Inferior parietal cortex (tissue), 1 donor: ENCODE measurements around the gene WASF2.
A peak's percentile ranks its signal among the peaks of the same experiment; 100 is the strongest.
"Not testable (repeated sequence)": the region's sequence is repeated elsewhere in the genome, so short reads cannot be mapped to it uniquely, and the experiment has no call there.

ENCODE experiments used
- DNase-seq: peaks from one replicate; pipeline ENCODE4 v3.0.0-alpha.2; 2016; ENCODE audit errors: extremely low spot score

Gene WASF2

DNA sequence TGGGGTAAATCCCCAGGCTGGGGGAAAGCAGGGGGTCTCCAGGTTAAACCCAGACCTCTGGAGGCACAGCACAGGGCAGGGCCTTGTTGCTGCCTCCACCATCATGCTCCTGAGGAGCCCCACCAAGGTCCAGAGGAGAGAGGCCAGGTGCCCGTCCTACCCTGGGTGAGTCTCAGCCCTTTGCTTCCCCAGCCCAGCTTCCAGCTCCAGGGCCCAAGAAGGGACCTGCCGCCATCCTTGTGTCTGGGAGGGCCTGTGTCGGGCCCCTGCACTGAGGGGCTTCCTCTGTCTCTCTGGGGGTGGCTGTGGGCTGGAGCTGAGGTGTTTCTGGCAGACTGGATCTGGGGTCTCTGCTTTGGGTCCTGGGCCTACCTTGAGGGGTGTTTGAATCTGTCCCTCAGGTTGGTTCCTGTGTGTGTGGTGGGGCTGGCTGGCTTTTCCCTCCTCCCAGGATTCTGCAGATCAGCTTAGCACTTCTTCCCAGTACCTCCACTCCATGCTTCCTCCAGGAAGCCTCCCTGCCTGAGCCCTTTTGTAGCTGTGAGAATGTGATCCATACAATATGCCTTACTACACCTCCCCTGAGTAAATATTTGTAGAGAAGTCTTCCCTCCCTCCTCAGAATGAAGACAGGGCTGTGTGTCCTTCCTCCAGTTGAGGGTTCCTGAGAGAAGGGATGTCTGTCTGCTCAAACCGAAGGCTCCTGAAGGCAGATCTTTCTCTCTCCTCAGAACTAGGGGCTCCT, 91.4 kb downstream of the WASF2 start:
- no peak for DNase-seq

DNA sequence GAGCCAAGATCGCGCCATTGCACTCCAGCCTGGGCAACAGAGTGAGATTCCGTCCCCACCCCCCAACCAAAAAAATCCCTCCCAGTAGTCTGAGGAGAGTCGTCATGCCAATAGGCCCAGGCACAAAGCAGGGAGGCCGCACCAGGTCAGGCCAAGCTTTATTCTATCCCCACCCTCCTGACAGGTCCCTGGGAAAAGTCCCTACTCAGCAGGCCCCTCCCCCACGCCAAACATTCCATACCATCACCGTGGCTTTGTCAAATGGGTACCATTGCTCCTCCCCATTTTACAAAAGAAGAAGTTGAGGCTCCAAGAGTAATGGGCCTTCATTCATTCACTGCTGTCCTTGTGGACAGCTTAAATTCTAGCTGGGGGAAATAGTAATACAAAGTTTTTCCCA, 92.2 kb downstream of the WASF2 start:
- no peak for DNase-seq

DNA sequence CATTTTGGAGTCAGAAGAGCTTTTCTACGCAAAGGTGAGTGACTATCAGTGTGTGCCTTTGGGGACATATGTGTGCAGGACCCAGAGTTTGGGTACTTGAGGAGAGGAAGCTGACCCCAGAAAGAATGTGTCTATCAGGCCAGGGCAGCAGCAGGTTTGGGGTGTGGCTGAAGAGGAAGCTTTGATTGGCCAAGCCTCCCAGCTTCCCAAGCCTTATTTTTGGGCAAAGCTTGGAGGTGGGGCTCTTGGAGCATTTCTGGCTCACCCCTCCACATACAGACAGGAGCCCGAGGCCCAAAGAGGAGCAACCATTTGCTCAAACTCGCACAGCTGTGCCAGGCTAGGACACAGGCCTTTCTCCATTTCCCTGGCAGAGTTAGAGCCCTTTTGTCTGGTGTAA, 92.9 kb downstream of the WASF2 start:
- no peak for DNase-seq

DNA sequence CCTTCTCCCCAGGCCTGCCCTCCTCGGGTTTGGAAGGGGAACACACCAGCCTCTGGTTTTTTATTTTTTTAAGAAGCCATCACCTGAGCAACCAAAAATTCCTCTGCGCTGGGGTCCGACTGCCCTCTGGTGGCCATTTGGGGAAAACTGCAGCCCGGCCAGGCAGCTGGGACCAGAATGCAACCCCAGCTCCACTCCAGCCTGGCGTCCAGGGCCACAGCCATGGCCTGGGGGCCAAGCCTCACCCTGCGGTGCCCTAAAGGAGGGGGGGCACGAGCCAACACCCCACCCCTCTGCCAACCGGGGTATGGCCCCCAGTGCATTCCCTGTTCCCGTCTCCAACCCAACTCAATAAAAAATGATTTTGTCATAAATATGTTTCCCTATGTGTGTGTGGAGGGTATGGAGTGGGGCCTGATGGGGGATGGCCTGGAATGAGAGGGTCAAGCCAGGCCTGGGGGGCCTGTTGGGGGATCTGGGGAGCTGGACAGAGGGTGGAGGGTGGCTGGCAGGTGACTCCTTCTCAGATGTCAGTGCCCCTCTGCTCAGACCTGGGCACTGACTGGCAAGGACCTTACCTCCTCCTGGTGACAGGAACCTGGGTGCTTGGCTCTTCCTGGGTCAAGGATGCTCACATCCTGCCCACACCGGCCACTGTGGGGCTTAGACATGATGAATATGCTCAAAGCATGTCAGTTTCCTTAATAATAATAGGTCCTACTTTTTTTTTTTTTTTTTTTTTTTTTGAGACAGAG, 94.3 kb downstream of the WASF2 start:
- DNase-seq, result peak; percentile 77

DNA sequence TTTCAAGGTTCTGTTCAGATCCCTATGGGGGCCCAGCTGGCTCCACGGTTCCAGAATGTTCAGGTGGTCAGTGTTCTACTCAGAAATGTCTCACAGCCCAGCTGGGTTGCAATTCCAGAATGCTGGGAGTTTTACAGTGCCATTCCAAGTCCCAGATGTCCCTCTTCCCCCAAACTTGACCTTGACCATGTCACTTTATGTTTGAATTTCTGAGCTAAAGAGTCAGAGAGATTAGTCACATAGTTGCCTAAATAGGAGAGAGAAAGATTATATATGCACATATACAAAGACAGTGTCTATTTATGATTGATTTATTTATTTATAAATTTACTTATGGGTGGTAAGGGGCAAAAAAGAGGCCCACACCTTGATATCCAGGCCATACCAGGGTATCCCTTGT, 95.0 kb downstream of the WASF2 start:
- DNase-seq, result no peak

DNA sequence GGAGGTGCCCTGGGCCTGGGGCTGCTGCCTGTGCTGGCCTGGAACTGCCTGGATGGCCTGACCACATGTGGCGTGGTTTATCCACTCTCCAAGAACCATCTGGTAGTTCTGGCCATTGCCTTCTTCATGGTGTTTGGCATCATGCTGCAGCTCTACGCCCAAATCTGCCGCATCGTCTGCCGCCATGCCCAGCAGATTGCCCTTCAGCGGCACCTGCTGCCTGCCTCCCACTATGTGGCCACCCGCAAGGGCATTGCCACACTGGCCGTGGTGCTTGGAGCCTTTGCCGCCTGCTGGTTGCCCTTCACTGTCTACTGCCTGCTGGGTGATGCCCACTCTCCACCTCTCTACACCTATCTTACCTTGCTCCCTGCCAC, 95.7 kb downstream of the WASF2 start:
- DNase-seq, result no peak

DNA sequence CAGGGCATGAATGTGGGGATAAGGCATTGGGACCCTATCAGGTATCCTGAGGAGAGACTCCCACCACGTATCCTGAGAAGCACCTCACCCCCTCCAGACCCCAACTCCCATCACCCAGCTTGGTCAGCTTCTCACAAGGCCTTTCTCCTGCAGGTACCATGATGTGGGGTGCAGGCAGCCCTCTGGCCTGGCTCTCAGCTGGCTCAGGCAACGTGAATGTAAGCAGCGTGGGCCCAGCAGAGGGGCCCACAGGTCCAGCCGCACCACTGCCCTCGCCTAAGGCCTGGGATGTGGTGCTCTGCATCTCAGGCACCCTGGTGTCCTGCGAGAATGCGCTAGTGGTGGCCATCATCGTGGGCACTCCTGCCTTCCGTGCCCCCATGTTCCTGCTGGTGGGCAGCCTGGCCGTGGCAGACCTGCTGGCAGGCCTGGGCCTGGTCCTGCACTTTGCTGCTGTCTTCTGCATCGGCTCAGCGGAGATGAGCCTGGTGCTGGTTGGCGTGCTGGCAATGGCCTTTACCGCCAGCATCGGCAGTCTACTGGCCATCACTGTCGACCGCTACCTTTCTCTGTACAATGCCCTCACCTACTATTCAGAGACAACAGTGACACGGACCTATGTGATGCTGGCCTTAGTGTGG, 96.2 kb downstream of the WASF2 start:
- no peak for DNase-seq

DNA sequence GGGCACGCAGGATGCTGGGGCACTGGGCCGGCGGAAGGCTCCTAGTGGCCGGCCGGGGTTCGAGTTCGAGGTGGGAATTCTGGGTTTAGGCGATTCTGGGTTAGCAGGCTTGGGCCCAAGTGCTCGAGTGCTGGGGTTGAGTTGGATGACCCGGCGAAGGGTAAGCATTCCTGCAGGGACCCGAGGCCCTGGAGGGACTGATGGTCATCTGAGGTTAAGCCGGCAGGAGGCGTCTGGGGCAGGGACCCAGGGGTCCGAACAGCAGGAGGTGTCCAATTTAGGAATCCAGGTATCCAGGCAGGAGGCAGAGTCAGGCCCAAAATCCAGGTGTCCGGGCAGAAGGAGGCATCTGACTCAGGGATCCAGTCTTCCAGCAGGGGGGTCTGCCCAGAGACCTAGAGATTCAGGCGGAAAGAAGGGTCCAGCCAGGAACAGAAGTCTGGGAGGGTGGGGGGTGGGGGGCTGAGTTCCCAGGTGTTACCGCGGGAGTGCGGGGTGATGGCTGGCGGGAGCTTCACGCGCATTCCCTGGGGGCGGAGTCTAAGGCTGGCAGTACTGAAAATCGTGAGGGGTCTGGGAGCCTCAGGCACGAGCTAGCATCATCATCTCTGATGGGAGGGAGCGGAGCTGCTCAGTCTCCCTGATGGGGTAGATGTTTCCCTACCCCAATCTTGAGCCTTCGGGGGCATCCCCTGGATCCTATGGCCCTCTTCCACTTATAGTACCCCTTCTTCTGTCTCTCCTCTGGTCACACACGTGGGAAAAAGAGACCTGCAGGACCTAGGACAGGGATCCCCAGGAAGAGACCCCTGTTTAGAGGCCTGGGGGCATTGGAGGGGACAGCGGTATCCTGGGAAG, 97.0 kb downstream of the WASF2 start:
- DNase-seq, result no peak

DNA sequence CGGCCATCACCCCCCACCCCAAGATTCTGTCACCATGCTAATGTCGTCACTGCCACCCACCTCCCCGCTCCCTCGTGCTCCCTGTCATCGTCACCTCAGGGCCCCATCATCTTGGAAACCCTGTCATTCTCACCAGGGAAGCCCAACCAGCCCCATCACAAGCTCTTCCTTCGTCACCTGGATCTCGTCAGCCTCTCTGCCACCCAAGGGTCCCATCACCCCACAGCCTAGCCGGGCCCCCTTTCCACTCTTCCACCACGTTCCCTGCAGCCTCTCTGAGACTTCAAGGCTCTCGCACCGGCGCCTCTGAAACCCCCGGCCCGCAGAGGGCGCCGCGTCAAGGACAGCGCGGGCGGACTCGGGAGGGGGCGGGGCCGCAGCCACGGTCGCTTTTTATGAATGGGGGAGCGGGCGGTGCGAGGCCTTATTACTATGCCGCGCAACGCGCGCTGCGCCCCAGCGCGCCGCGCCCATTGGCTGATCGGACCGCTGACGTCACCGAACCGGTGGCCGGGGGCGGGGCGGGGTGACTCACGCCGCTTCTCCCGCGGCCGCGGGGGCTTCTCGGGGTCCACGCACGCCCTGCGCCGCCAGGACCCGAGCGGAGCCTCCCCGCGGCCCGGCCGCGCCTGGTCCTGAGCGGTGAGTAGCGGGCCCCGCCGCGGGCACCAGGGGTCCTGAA, 97.7 kb downstream of the WASF2 start, which contains the start of gene GPR3:
GPR3 (plus strand) TSS at position 527 of the 682 bp plus-strand sequence. CDS start 1,177 bp downstream, outside the sequence.
- DNase-seq, result peak; percentile 79

DNA sequence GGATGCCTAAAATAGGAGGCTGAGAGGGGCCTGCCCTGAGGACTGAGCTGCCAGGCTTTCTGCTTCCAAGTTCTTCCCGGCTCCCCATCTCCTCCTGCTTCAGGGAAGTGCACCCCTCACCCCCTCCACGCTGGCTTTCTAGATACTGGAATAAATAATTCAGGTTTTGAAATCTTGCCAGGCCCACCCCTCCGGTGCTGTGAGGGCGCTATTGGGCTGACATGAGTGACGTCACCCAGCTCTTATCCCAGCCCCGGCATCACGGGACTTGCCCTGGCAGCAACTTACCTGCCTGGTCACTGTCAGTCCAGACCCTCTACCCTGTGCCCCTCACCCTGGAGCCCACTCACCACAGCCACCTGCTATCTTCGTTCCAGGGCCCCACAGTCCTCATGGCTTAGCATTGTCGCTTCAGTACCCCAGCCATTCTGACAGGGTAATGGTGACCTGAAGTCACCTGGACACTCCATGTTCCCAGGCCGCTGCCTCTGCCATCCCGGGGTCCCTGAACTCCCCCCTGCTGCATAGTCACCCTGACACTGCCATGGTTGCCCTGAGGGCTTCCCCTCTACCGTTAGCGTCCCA, 98.4 kb downstream of the WASF2 start:
- peak; percentile 44 for DNase-seq

DNA sequence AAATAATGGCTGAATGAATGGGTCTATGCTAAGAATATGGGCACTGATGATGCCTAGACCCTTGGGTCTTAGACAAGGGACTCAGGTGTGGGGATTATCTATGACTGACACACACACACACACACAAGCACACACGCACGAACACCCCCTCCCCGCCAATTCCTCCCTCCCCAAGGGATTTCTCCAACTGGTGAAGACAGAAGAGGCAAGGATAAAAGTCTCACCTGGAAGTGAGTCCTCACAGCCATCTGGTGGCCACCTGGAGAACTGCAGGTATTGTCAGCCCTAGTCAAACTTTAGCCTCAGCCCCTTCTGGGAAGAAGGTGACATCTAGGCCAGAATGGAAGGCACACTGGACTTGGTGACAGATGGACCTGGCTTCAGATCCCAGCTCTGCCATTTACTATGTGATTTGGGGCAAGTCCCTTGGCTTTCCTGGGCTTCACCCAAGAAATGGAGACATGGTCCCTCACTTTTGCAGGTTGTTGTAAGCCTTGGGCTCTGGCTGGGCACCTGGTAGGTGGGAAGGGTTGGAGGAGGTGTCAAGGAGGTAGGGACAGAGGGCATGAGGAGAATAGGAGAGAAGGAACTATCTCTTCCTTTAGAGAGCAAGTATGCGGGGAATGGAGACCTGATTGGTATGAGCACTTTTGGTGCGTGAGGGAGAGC, 101.5 kb downstream of the WASF2 start:
- peak; percentile 66 for DNase-seq

DNA sequence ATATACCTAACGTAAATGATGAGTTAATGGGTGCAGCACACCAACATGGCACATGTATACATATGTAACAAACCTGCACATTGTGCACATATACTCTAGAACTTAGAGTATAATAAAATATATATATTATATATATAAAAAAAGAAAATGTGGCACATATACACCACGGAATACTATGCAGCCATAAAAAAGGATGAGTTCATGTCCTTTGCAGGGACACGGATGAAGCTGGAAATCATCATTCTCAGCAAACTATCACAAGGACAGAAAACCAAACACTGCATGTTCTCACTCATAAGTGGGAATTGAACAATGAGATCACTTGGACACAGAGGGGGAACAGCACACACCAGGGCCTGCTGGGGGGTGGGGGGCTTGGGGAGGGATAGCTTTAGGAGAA, 105.2 kb downstream of the WASF2 start:
- not testable (repeated sequence) for DNase-seq

DNA sequence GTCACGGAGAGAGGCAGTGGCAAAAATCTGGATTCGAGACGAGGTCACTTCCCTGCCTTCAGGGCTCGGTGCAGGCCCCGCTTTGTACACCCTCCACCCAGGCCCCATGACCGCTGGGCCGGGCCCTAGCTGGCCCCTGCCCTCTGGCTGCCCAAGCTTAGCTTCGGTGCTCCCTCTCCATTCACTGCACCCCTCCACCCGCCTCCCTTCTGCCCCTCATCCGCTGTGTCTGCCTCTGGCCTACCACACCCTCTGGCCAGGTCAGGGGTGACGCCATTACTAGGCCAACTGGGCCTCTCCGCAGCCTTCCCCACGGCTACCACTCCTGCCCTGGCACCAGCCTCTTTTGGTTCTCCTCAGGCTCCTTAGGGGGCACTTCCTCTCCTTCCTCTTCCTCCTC, 106.3 kb downstream of the WASF2 start:
- no peak for DNase-seq

DNA sequence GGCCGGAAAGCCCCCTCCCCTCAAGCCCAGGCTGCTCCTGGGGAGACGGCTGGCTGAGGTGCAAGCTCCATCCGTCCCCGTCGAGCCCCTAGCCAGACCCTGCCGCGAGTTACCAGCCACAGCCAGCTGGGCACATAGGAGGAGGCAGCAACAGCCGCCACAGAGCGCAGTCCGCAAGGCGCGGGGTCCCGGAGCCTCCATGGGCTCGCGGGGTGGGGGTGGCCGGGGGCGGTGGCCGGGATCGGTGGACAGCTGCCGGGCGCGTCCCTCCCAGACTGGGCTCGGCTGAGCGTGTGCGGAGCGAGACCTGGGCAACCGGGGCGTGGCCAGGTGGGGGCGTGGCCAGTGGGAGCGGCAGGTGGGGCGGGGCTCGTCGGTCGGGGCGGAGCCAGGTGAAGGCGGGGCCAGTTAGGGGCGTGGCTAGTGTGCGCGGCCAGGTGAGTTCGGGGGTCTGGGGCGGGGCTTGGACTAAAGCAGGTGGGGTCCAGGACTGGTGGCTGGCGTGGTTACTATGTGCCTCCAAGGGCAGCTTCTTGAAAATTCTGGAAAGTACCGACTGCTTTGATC, 106.8 kb downstream of the WASF2 start, which contains the start of gene CD164L2:
CD164L2 (minus strand) TSS at position 295 of the 567 bp plus-strand sequence; CDS start at position 201, 94 bp downstream.
- no peak for DNase-seq

DNA sequence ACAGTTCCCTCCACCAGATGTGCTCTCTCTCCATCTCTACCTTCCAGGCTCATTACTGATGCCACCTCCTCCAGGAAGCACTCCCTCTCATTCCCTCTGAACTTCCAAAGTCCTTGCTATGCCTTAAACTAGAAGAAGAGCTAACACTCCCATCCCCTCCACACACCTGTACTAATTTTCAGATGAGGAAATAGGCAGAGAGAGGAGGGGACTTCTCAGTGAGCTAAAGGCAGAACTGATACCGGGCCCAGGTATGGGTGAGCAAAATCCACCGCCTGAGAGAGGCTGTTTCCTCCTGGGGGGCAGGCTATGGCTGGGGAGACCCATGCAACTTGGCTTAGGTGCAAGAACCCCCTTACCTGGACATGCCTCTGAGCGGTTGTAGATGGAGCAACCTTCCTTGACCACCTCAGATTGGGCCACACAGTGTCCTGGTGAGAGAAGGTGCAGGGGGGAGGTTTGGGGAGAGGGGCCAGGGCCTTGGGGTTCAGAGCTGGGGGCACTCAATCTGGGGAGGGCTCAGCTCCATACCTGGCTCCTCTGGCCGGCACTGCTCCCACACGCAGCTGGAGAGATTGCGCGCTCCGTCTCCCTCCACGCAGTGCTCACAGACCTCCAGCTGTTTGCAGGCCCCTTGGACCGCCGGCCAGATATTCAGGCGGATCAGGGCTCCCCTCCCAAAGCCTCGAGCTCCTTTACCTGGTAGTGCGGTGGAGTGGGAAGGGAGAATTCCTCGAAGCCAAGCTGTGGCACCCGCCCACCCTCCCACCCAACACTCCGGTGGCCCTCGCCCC, 107.8 kb downstream of the WASF2 start:
- no peak for DNase-seq

DNA sequence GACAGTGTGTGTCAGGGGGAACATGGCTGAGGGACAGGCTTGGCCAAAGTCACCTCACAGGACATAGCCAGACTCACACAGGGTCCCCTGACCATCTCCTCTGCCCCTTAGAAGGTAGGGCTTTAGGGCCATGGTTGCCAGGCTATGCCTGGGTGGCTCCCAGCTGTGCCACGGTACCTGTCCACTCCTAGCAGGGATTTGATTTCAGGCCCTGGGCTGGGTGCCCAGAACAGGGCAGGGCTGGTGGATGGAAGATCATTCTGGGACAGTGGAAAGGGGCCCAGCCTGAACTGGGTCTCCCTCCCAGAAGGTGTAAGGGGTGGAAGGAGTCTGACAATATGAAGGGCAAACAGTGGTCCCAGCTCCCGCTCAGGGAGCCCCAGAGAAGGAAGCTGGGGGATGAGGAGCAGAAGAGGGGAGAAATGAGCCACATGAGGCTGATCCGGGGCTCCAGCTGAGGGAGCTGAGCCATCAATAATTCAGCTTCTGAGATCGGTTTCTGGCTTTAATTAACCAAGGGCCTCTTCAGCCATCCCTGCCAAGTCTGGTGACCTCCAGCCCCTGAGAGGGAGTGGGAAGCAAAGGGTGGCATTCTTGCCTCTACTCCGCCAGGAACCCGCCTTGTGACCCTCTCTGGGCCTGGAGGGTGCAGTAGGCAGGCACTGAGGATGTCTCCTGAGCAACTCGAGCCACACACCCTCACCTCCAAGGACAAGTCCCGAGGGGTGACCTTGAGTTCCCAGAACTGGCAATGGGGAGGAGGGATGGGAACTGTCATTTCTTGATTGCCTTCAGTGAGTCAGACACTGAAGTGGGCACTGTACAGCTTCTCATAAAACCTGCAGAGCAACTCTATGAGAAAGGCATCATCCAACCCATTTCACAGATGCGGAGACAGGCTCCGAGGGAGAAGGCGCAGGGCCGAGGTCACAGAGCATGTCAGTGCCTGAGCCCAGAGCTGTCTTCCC, 108.9 kb downstream of the WASF2 start:
- DNase-seq, result no peak

DNA sequence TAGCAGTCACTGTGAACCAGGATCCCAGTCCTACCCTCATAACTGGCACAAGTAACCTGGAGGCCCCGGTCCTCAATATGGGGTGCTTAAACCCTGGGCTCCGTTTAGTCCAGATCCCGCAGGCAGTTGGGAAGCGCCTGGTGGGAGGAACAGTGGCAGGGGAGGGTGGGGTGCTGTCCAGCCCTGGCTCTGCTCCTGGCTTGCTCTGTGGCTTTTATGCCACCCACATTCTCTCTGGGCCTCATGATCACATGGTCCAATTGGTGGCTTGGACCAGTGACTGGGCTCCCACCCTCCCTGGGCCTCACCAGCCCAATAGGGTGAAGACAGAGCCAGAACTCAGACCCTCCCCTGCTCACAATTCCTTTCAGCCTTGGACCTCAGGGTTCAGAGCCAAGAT, 109.7 kb downstream of the WASF2 start:
- DNase-seq, result no peak
